HL-60 (cell line): ENCODE measurements around the gene CDCA4.
"Not testable (repeated sequence)": the region's sequence is repeated elsewhere in the genome, so short reads cannot be mapped to it uniquely, and the experiment has no call there.

Source experiments
- DNase-seq, 2 experiments: peaks; one replicate each; pipeline ENCODE4 v3.0.0-alpha.2; 2010 to 2020; ENCODE audit warnings: low read depth in 1 of 2, low spot score in 1 of 2
- H3K27ac ChIP-seq: fragments of 250-450 bp; sonication (Bioruptor Pico); replicated peaks from 2 replicates; pipeline ENCODE4 v1.5.1; 2020; ENCODE audit warnings: mild to moderate bottlenecking, moderate library complexity
- H3K27me3 ChIP-seq: fragments of 250-450 bp; sonication (Bioruptor Pico); 2 replicates; pipeline ENCODE4 v1.5.1; 2021; ENCODE audit warnings: mild to moderate bottlenecking, moderate library complexity; ENCODE audit not compliant: insufficient read depth, poor library complexity, severe bottlenecking
- H3K4me3 ChIP-seq: replicated peaks from 2 replicates; pipeline ENCODE4 v1.5.1; 2011; ENCODE audit warnings: mild to moderate bottlenecking, control low read depth, low read length; ENCODE audit not compliant: insufficient read depth
- CTCF ChIP-seq: IDR thresholded peaks from one replicate; pipeline ENCODE4 v1.5.1; 2011; ENCODE audit warnings: low read length, control low read depth, inconsistent platforms; ENCODE audit not compliant: insufficient read depth
- GABPA ChIP-seq: IDR thresholded peaks from 2 replicates; pipeline ENCODE4 v1.6.1; 2012; ENCODE audit warnings: low read depth
- POLR2AphosphoS5 ChIP-seq: IDR thresholded peaks from 2 replicates; pipeline ENCODE4 v1.6.1; 2012; ENCODE audit warnings: low read depth
- REST ChIP-seq: IDR thresholded peaks from 2 replicates; pipeline ENCODE4 v1.6.1; 2012; ENCODE audit warnings: low read depth; ENCODE audit not compliant: insufficient replicate concordance
- SPI1 ChIP-seq: IDR thresholded peaks from 2 replicates; pipeline ENCODE4 v1.6.1; 2012; ENCODE audit warnings: low read depth, mild to moderate bottlenecking, borderline replicate concordance

The CDCA4 gene

GRCh38 chr14:105034315-105035039 lies 13.6 kb upstream of the CDCA4 start:
- DNase-seq: no peak
- Histone ChIP-seq H3K4me3 (no peak overlapping the region), H3K27me3 (no peaks in the 10 kb centered on the region), H3K27ac (no peak overlapping the region)
- TF ChIP-seq SPI1: peak; percentile 21; the same call in 1 of the 2 replicates
- no peak for TF ChIP-seq POLR2AphosphoS5
- no peak for TF ChIP-seq GABPA
- no peak for TF ChIP-seq CTCF

GRCh38 chr14:105033412-105033900 lies 12.6 kb upstream of the CDCA4 start:
- H3K27ac ChIP-seq: peak overlapping the region; percentile 37
- not testable (repeated sequence) for H3K27me3 ChIP-seq, DNase-seq
- H3K4me3 ChIP-seq: peak overlapping the region; percentile 26

GRCh38 chr14:105032451-105032901 lies 11.6 kb upstream of the CDCA4 start:
- H3K27ac ChIP-seq, DNase-seq, H3K4me3 ChIP-seq, H3K27me3 ChIP-seq: not testable (repeated sequence)

- DNase-seq: no peak
- Histone ChIP-seq H3K27me3 (no peaks in the 10 kb centered on the region), H3K4me3 (no peak overlapping the region), H3K27ac (no peak overlapping the region)
- TF ChIP-seq GABPA: no peak
- TF ChIP-seq SPI1: no peak
- no peak for TF ChIP-seq REST
- TF ChIP-seq POLR2AphosphoS5: no peak
- no peak for TF ChIP-seq CTCF
Observed at GRCh38 chr14:105030836-105031396, 10.0 kb upstream of the CDCA4 start.

- no peak for DNase-seq
- Histone ChIP-seq H3K27ac (no peak overlapping the region), H3K4me3 (no peak overlapping the region), H3K27me3 (no peaks in the 10 kb centered on the region)
- TF ChIP-seq CTCF: no peak
- TF ChIP-seq REST: no peak
- no peak for TF ChIP-seq POLR2AphosphoS5
- TF ChIP-seq SPI1: no peak
- TF ChIP-seq GABPA: no peak
Observed at GRCh38 chr14:105030194-105030593, 9.3 kb upstream of the CDCA4 start.
